K562 (cell line): ENCODE measurements around the gene SGCB. TPM values are rescaled to one million over a fixed set of nuclear protein-coding genes. Genes with fewer than 3 reads are reported as not detected.

Experiments
- ATAC-seq: fragments of 200-7000 bp; cut with Tn5 transposase; 3 replicates; pipeline ENCODE4 v1.9.1; 2020; ENCODE audit warnings: moderate library complexity
- BruUV-seq: library from RNA; stranded (reverse); fragments of 400-500 nt; replicated peaks from 2 replicates; lab custom pipeline; 2021; lab: Mats Ljungman, UMichigan
- CTCF ChIA-PET: fragments of 300-600 bp; formaldehyde crosslinking; extraction: SDS; loops from one replicate; lab custom pipeline; 2021; ENCODE audit warnings: low intra/inter-chr PET ratio; lab: Yijun Ruan, JAX
- POLR2A ChIA-PET: fragments of 300-600, 350-650 bp; sonication (Branson Sonifier 250); formaldehyde crosslinking; extraction: SDS; loops from one replicate; lab custom pipeline; 2021; ENCODE audit warnings: antibody characterized with exemption, inconsistent platforms; lab: Yijun Ruan, JAX
- DNase-seq, 4 experiments: peaks; one replicate each; pipeline versions ENCODE4 v3.0.0 to v3.0.0-alpha.2; 2011 to 2018; ENCODE audit warnings: low spot score in 3 of 4, mixed read lengths in 3 of 4; ENCODE audit errors: extremely low read depth in 1 of 4
- FAIRE-seq: peaks from 2 replicates; lab custom pipeline; 2011; peaks lifted over from hg19 to GRCh38; lab: Jason Lieb, UNC
- H2AFZ ChIP-seq: 2 replicates; pipeline ENCODE4 v1.6.0; 2011; ENCODE audit warnings: low read depth, low read length, control low read depth, inconsistent platforms
- H3K27ac ChIP-seq: fragments of 200-600 bp; 3 replicates; pipeline ENCODE4 v1.8.0; 2011; ENCODE audit warnings: low read depth, mild to moderate bottlenecking, control low read depth, inconsistent platforms, low read length, moderate library complexity, mixed read lengths; ENCODE audit errors: extremely low read depth
- H3K27me3 ChIP-seq, 2 experiments: fragments of 300-600 bp in 1 of 2; 2 replicates in 1 of 2; 3 replicates in 1 of 2; pipeline versions ENCODE4 v1.6.0 to v1.8.0; 2011; ENCODE audit warnings: inconsistent platforms in 2 of 2, low read length in 2 of 2, mild to moderate bottlenecking in 1 of 2, mixed read lengths in 1 of 2, moderate library complexity in 1 of 2; ENCODE audit not compliant: control insufficient read depth in 2 of 2, insufficient read depth in 2 of 2
- H3K36me3 ChIP-seq: fragments of 300-600 bp; 3 replicates; pipeline ENCODE4 v1.8.0; 2011; ENCODE audit warnings: mild to moderate bottlenecking, low read length, inconsistent platforms; ENCODE audit not compliant: control insufficient read depth, insufficient read depth
- H3K4me1 ChIP-seq, 2 experiments: fragments of 200-600 bp in 1 of 2; replicated peaks in 1 of 2; 2 replicates in 1 of 2; 3 replicates in 1 of 2; pipeline versions ENCODE4 v1.5.1 to v1.8.0; 2011; ENCODE audit warnings: inconsistent platforms in 2 of 2, low read length in 2 of 2, mild to moderate bottlenecking in 1 of 2, mixed read lengths in 1 of 2, moderate library complexity in 1 of 2; ENCODE audit not compliant: control insufficient read depth in 2 of 2, insufficient read depth in 2 of 2
- H3K4me2 ChIP-seq: 2 replicates; pipeline ENCODE4 v1.6.1; 2011; ENCODE audit warnings: low read length, control low read depth, inconsistent platforms, mixed read lengths; ENCODE audit not compliant: insufficient read depth
- H3K4me3 ChIP-seq: fragments of 200-600 bp; sonication (generic), shearing (Covaris generic); 2 replicates; pipeline ENCODE4 v1.5.1; 2016; ENCODE audit warnings: control low read depth, inconsistent platforms
- H3K79me2 ChIP-seq: fragments of 200-600 bp; 3 replicates; pipeline ENCODE4 v1.8.0; 2011; ENCODE audit warnings: low read length, inconsistent platforms; ENCODE audit not compliant: control insufficient read depth, insufficient read depth
- H3K9ac ChIP-seq, 2 experiments: 2 replicates each; pipeline versions ENCODE4 v1.6.0 to v1.6.1; 2011; ENCODE audit warnings: low read depth in 2 of 2, low read length in 2 of 2, control low read depth in 1 of 2, inconsistent platforms in 1 of 2, mild to moderate bottlenecking in 1 of 2, mixed read lengths in 1 of 2; ENCODE audit not compliant: insufficient read depth in 1 of 2
- H3K9me1 ChIP-seq: one replicate; pipeline ENCODE4 v1.6.0; 2011; ENCODE audit warnings: inconsistent platforms, mild to moderate bottlenecking, low read length, moderate library complexity; ENCODE audit not compliant: control insufficient read depth, insufficient read depth
- H3K9me3 ChIP-seq: replicated peaks from 2 replicates; pipeline ENCODE4 v1.5.1; 2011; ENCODE audit warnings: low read depth, low read length, inconsistent platforms; ENCODE audit not compliant: control insufficient read depth, insufficient read depth
- H4K20me1 ChIP-seq: replicated peaks from 2 replicates; pipeline ENCODE4 v1.6.1; 2011; ENCODE audit warnings: low read length, inconsistent platforms, mixed read lengths; ENCODE audit not compliant: control insufficient read depth, insufficient read depth
- ARID3A ChIP-seq: IDR thresholded peaks from 2 replicates; pipeline ENCODE4 v1.6.1; 2012; ENCODE audit warnings: low read depth, low read length, improper control_type of control experiment, borderline replicate concordance
- BCL6 ChIP-seq: fragments of 250-450 bp; sonication (Bioruptor Pico); IDR thresholded peaks from 2 replicates; pipeline ENCODE4 v1.4.0; 2020
- CHD2 ChIP-seq: IDR thresholded peaks from 2 replicates; pipeline ENCODE4 v1.6.1; 2011; ENCODE audit warnings: low read depth, low read length
- IFI16 ChIP-seq: fragments of 250-450 bp; sonication (Bioruptor Pico); IDR thresholded peaks from 2 replicates; pipeline ENCODE4 v2.1.2; 2022; ENCODE audit warnings: mild to moderate bottlenecking, inconsistent platforms
- JUN ChIP-seq, 2 experiments: sonication (generic) in 1 of 2; formaldehyde crosslinking in 1 of 2; IDR thresholded peaks; 2 replicates each; pipeline versions ENCODE4 v1.6.1 to v1.8.0; 2012 to 2022; ENCODE audit warnings: borderline replicate concordance in 2 of 2, mild to moderate bottlenecking in 2 of 2, improper control_type of control experiment in 1 of 2, low read depth in 1 of 2, low read length in 1 of 2, missing genetic modification reagents in 1 of 2
- MCM7 ChIP-seq, 2 experiments: fragments of 450-650 bp; IDR thresholded peaks; 2 replicates each; pipeline ENCODE4 v1.6.1; 2016 to 2018
- MECOM ChIP-seq: fragments of 250-450 bp; sonication (Bioruptor Pico); IDR thresholded peaks from 2 replicates; pipeline ENCODE4 v1.8.0; 2022; ENCODE audit warnings: inconsistent platforms
- MTA2 ChIP-seq: fragments of 450-650 bp; IDR thresholded peaks from 2 replicates; pipeline ENCODE4 v1.6.1; 2016; ENCODE audit warnings: low read depth
- MYNN ChIP-seq, 2 experiments: sonication (generic); formaldehyde crosslinking in 1 of 2; IDR thresholded peaks; 2 replicates each; pipeline versions ENCODE4 v1.5.0 to v1.6.1; 2016 to 2020; ENCODE audit warnings: antibody characterized with exemption in 1 of 2, missing genetic modification reagents in 1 of 2
- NEUROD1 ChIP-seq: fragments of 150-350 bp; IDR thresholded peaks from 2 replicates; pipeline ENCODE4 v1.6.1; 2014; ENCODE audit warnings: borderline replicate concordance, low read length, low read depth; ENCODE audit not compliant: partially characterized antibody
- POLR3G ChIP-seq: IDR thresholded peaks from 2 replicates; pipeline ENCODE4 v1.6.1; 2011; ENCODE audit not compliant: insufficient read length, insufficient replicate concordance; ENCODE audit errors: extremely low read depth
- RAD21 ChIP-seq, 2 experiments: fragments of 250-450 bp in 1 of 2; fragments of 450-650 bp in 1 of 2; sonication (Bioruptor Pico) in 1 of 2; formaldehyde crosslinking in 1 of 2; IDR thresholded peaks in 1 of 2; conservative IDR thresholded peaks in 1 of 2; 2 replicates each; pipeline versions ENCODE4 v1.4.0 to v1.8.0; 2020 to 2022; ENCODE audit warnings: mild to moderate bottlenecking in 2 of 2, moderate library complexity in 1 of 2
- SPI1 ChIP-seq: IDR thresholded peaks from 2 replicates; pipeline ENCODE4 v1.6.1; 2011; ENCODE audit warnings: low read depth, low read length, control low read depth, borderline replicate concordance
- TCF7 ChIP-seq: sonication (generic); IDR thresholded peaks from 2 replicates; pipeline ENCODE4 v1.6.1; 2016; ENCODE audit warnings: antibody characterized with exemption, borderline replicate concordance
- TSC22D4 ChIP-seq: fragments of 450-650 bp; IDR thresholded peaks from 2 replicates; pipeline ENCODE4 v1.6.1; 2016; ENCODE audit warnings: missing genetic modification characterization, missing biosample characterization, control low read depth
- ZNF174 ChIP-seq: fragments of 250-450 bp; sonication (Bioruptor Pico); IDR thresholded peaks from 2 replicates; pipeline ENCODE4 v1.4.0; 2020; ENCODE audit warnings: mild to moderate bottlenecking
- ZNF175 ChIP-seq: fragments of 200-800 bp; sonication (Bioruptor generic); IDR thresholded peaks from 2 replicates; pipeline ENCODE4 v1.6.1; 2016; ENCODE audit warnings: low read depth, mild to moderate bottlenecking, missing genetic modification characterization, missing compliant biosample characterization
- ZNF644 ChIP-seq: fragments of 200-800 bp; sonication (Bioruptor generic); IDR thresholded peaks from 2 replicates; pipeline ENCODE4 v1.6.1; 2016; ENCODE audit warnings: low read depth, missing genetic modification characterization, missing compliant biosample characterization
- ZNF740 ChIP-seq, 3 experiments: fragments of 200-800 bp in 1 of 3; sonication (Bioruptor generic) in 1 of 3; sonication (generic) in 1 of 3; formaldehyde crosslinking in 1 of 3; IDR thresholded peaks; 2 replicates each; pipeline versions ENCODE4 v1.6.1 to v1.8.0; 2016 to 2022; ENCODE audit warnings: mild to moderate bottlenecking in 2 of 3, missing compliant biosample characterization in 2 of 3, missing genetic modification characterization in 2 of 3, missing genetic modification reagents in 1 of 3
- WGBS: fragments of 100-300 bp; shearing (Covaris generic); methylation state at CpG from one replicate; pipeline ENCODE4 v1.1.6; 2016; ENCODE audit warnings: low coverage, mixed read lengths; ENCODE audit not compliant: insufficient coverage; ENCODE audit errors: missing lambda C conversion rate; 5-methylcytosine and 5-hydroxymethylcytosine counted together
- in situ Hi-C: fragments of 300-500 bp; cut with MboI; formaldehyde crosslinking; loops from 4 replicates; pipeline ENCODE4 v1.15.0; 2018; ENCODE audit warnings: inconsistent platforms, mixed read lengths
- intact Hi-C: fragments of 100-400 bp; cut with micrococcal nuclease; formaldehyde crosslinking; loops from 2 replicates; pipeline ENCODE4 v1.14.2; 2022
- polyA plus RNA-seq, 8 experiments: library from polyadenylated mRNA; depleted of rRNA in 4 of 8; stranded (reverse) in 5 of 8; unstranded in 3 of 8; fragments of >200 nt; fragmentation: Nextera tagmentation in 2 of 8; fragmentation: Illumina TruSeq in 1 of 8; extraction: Ambion mirVana in 2 of 8; extraction: Trizol in 1 of 8; gene quantifications; 2 replicates each; pipeline versions ENCODE4 v1.2.1 to v1.2.3, GENCODE V29; 2011 to 2014; ENCODE audit warnings: inconsistent platforms in 1 of 8, missing spikeins in 1 of 8
- total RNA-seq, 7 experiments: library from RNA; depleted of rRNA in 6 of 7; stranded (reverse); fragments of >200 nt in 6 of 7; fragmentation: Illumina TruSeq in 2 of 7; extraction: Trizol in 2 of 7; gene quantifications; 2 replicates each; pipeline versions ENCODE4 v1.2.1 to v1.2.3, GENCODE V29; 2011 to 2021; ENCODE audit warnings: low replicate concordance in 1 of 7

The SGCB gene
- total and polyA plus RNA-seq, 9 of the 15 experiments (the other 6 are each of a cell fraction or from before 2014, with no cell fraction given): 0.01 to 0.20 (median 0.07) TPM; not detected in 3

- no peak for TF ChIP-seq RAD21 (CRISPR knock-in tag; conservative IDR thresholded peaks at IDR 0.05 in 1 of 2, IDR thresholded peaks at IDR 0.05 in 1 of 2)
- no peak for TF ChIP-seq POLR3G
- TF ChIP-seq ZNF740 (CRISPR knock-in tag; IDR thresholded peaks at IDR 0.05): no peak
- TF ChIP-seq ZNF740 (tag; IDR thresholded peaks at IDR 0.05): no peak
- TF ChIP-seq MCM7 (IDR thresholded peaks at IDR 0.05): no peak
- TF ChIP-seq, all 486 proteins: peak for 0
Measured at GRCh38 chr4:52036886-52037530, 1.1 kb downstream of the SGCB start (continued).

DNA sequence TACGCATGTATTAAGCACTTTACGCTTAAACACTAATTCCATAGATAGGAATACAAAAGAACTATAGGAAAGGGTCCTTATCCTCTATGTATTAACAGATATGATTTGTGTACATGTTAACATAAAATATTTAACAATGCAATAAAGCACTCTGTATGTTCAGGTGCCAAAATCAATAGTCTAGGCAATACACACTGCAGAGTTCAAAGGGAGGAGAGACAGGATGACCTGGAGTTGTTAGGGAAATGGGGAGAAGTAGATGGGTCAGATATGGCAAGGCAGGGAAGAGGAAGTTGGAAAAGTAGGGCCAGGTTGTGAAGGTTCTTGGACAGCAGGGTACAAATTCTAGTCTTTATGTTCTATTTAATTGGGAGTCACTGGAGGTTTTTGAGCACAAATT, 2.9 kb downstream of the SGCB start:
- no peaks in the 10 kb centered on the region for H3K9me1 ChIP-seq
- no peak overlapping the region for H2AFZ ChIP-seq
- H3K4me3 ChIP-seq: no peak overlapping the region
- no peaks in the 10 kb centered on the region for H4K20me1 ChIP-seq
- in situ Hi-C loops (no loop called here), intact Hi-C loops (no loop called here)
- ChIA-PET CTCF (no interaction called here), POLR2A (no interaction called here)
- ATAC-seq (no peak), FAIRE-seq (no peak), DNase-seq (no peak)
- H3K9ac ChIP-seq: no peak overlapping the region
- TF ChIP-seq MYNN (IDR thresholded peaks at IDR 0.05) (no peak), MYNN (CRISPR knock-in tag; IDR thresholded peaks at IDR 0.05) (no peak), ZNF644 (no peak), MTA2 (no peak), JUN (IDR thresholded peaks at IDR 0.05; ENCODE audit: borderline replicate concordance, low read depth, low read length) (no peak), JUN (CRISPR knock-in tag; IDR thresholded peaks at IDR 0.05; ENCODE audit: borderline replicate concordance) (no peak), ZNF175 (no peak), IFI16 (no peak), MECOM (CRISPR knock-in tag) (no peak), TSC22D4 (tag) (no peak), ZNF174 (CRISPR knock-in tag) (no peak), SPI1 (no peak), NEUROD1 (no peak), TCF7 (no peak), CHD2 (no peak), BCL6 (no peak), ARID3A (no peak)
- no peaks in the 10 kb centered on the region for H3K36me3 ChIP-seq
- no TSS peak for BruUV-seq
- H3K4me1 ChIP-seq: peaks cover 0 to 8% of the 10 kb centered on the region in 2 experiments; a peak in 2 of 5 replicates
- no peak overlapping the region for H3K4me2 ChIP-seq
- no peaks in the 10 kb centered on the region for H3K9me3 ChIP-seq
- H3K27me3 ChIP-seq: peaks cover 6 to 12% of the 10 kb centered on the region in 2 experiments; a peak in 2 of 5 replicates
- 3% methylated on average over 2 of the region's 2 CpGs for WGBS
- no peaks in the 10 kb centered on the region for H3K79me2 ChIP-seq
- no peak overlapping the region for H3K27ac ChIP-seq
